GM12878 (cell line): ENCODE results near the gene FAM9C. TPM values are rescaled to one million over a fixed set of nuclear protein-coding genes. Genes with fewer than 3 reads are reported as not detected.

Experiments
- ATAC-seq: fragments of 200-7000 bp; cut with Tn5 transposase; 3 replicates; pipeline ENCODE4 v1.9.1; 2020; ENCODE audit warnings: mild to moderate bottlenecking, moderate library complexity
- BruUV-seq: library from RNA; stranded (reverse); fragments of 400-500 nt; replicated peaks from 2 replicates; lab custom pipeline; 2021; lab: Mats Ljungman, UMichigan
- CTCF ChIA-PET: fragments of 300-600 bp; sonication (Branson Sonifier 250); formaldehyde crosslinking; extraction: SDS; loops from one replicate; lab custom pipeline; 2021; ENCODE audit warnings: inconsistent platforms; lab: Yijun Ruan, JAX
- POLR2A ChIA-PET: fragments of 350-600 bp; formaldehyde crosslinking; extraction: SDS; loops from one replicate; lab custom pipeline; 2021; ENCODE audit warnings: inconsistent platforms; lab: Charles Lee
- RAD21 ChIA-PET: fragments of 300-600 bp; sonication (Branson Sonifier 250); formaldehyde crosslinking; loops from one replicate; lab custom pipeline; 2023; ENCODE audit warnings: antibody characterized with exemption; ENCODE audit not compliant: unreplicated experiment; lab: Charles Lee
- SMC1A ChIA-PET: fragments of 300-600 bp; sonication (Branson Sonifier 250); formaldehyde crosslinking; loops from one replicate; lab custom pipeline; 2023; ENCODE audit not compliant: unreplicated experiment, uncharacterized antibody; lab: Charles Lee
- DNase-seq: peaks from one replicate; pipeline ENCODE4 v3.0.0-alpha.2; 2011; ENCODE audit warnings: low read depth, low spot score
- FAIRE-seq: peaks from 3 replicates; lab custom pipeline; 2011; peaks lifted over from hg19 to GRCh38; lab: Jason Lieb, UNC
- H2AFZ ChIP-seq: 2 replicates; pipeline ENCODE4 v1.6.0; 2011; ENCODE audit warnings: low read depth, low read length, control low read depth; ENCODE audit not compliant: control insufficient read depth
- H3K27ac ChIP-seq: 2 replicates; pipeline ENCODE4 v1.5.1; 2011; ENCODE audit warnings: control low read depth; ENCODE audit not compliant: control insufficient read depth, insufficient read depth
- H3K27me3 ChIP-seq, 2 experiments: replicated peaks in 1 of 2; 2 replicates each; pipeline versions ENCODE4 v1.6.0 to v1.6.1; 2011; ENCODE audit warnings: low read length in 1 of 2; ENCODE audit not compliant: control insufficient read depth in 2 of 2, insufficient read depth in 2 of 2
- H3K36me3 ChIP-seq, 2 experiments: 2 replicates each; pipeline ENCODE4 v1.5.1; 2011; ENCODE audit warnings: low read length in 1 of 2; ENCODE audit not compliant: control insufficient read depth in 2 of 2, insufficient read depth in 2 of 2
- H3K4me1 ChIP-seq: 2 replicates; pipeline ENCODE4 v1.6.1; 2011; ENCODE audit warnings: mild to moderate bottlenecking, low read length, moderate library complexity, mixed read lengths; ENCODE audit not compliant: control insufficient read depth, insufficient read depth
- H3K4me2 ChIP-seq: 2 replicates; pipeline ENCODE4 v1.6.0; 2011; ENCODE audit warnings: control low read depth; ENCODE audit not compliant: control insufficient read depth, insufficient read depth
- H3K4me3 ChIP-seq: fragments of 200-600 bp; sonication (generic); 2 replicates; pipeline ENCODE4 v1.5.1; 2016
- H3K79me2 ChIP-seq: 2 replicates; pipeline ENCODE4 v1.6.0; 2011; ENCODE audit warnings: low read length; ENCODE audit not compliant: control insufficient read depth, insufficient read depth
- H3K9ac ChIP-seq: 2 replicates; pipeline ENCODE4 v1.8.0; 2011; ENCODE audit warnings: low read length, control low read depth, mixed read lengths; ENCODE audit not compliant: control insufficient read depth, insufficient read depth
- H3K9me3 ChIP-seq: replicated peaks from 3 replicates; pipeline ENCODE4 v1.5.1; 2011; ENCODE audit warnings: mild to moderate bottlenecking, low read length; ENCODE audit not compliant: control insufficient read depth, insufficient read depth
- H4K20me1 ChIP-seq: 2 replicates; pipeline ENCODE4 v1.6.0; 2011; ENCODE audit not compliant: control insufficient read depth, insufficient read depth
- BRCA1 ChIP-seq: IDR thresholded peaks from 2 replicates; pipeline ENCODE4 v1.6.1; 2011; ENCODE audit warnings: low read depth, low read length, improper control_type of control experiment
- E2F4 ChIP-seq: IDR thresholded peaks from 2 replicates; pipeline ENCODE4 v1.6.1; 2012; ENCODE audit warnings: low read depth, low read length, improper control_type of control experiment
- PKNOX1 ChIP-seq: fragments of 450-650 bp; IDR thresholded peaks from 2 replicates; pipeline ENCODE4 v1.6.1; 2016; ENCODE audit warnings: mild to moderate bottlenecking
- TAF1 ChIP-seq: IDR thresholded peaks from 2 replicates; pipeline ENCODE4 v1.6.1; 2011; ENCODE audit warnings: mild to moderate bottlenecking, low read depth, low read length, borderline replicate concordance
- WGBS: methylation state at CpG from one replicate; pipeline ENCODE4 v1.1.6; 2016; ENCODE audit warnings: low lambda C conversion rate; ENCODE audit not compliant: insufficient replicate concordance, insufficient coverage; ENCODE audit errors: missing lambda C conversion rate; 5-methylcytosine and 5-hydroxymethylcytosine counted together
- in situ Hi-C: fragments of 300-500 bp; cut with MboI; formaldehyde crosslinking; loops from 9 replicates; pipeline ENCODE4 v1.14.3; 2018; ENCODE audit warnings: mixed read lengths
- intact Hi-C: fragments of 100-400 bp; cut with micrococcal nuclease; formaldehyde crosslinking; loops from one replicate; pipeline ENCODE4 v1.14.2; 2022; ENCODE audit not compliant: unreplicated experiment
- polyA plus RNA-seq, 11 experiments: library from polyadenylated mRNA; depleted of rRNA in 4 of 11; unstranded in 6 of 11; stranded (reverse) in 5 of 11; fragments of >200 nt; fragmentation: Nextera tagmentation in 4 of 11; fragmentation: Illumina TruSeq in 1 of 11; extraction: Ambion mirVana in 4 of 11; extraction: Trizol in 1 of 11; gene quantifications; 1 replicate in 1 of 11; 2 replicates in 10 of 11; pipeline versions ENCODE4 v1.2.1 to v1.2.3, GENCODE V29; 2011 to 2016; ENCODE audit warnings: inconsistent platforms in 2 of 11, missing spikeins in 2 of 11, low read depth in 1 of 11
- total RNA-seq, 4 experiments: library from RNA; depleted of rRNA in 3 of 4; stranded (reverse); fragments of >200 nt in 3 of 4; fragmentation: Illumina TruSeq in 1 of 4; extraction: Trizol in 1 of 4; gene quantifications; 2 replicates each; pipeline versions ENCODE4 v1.2.1 to v1.2.3, GENCODE V29; 2013 to 2021

FAM9C gene
- total and polyA plus RNA-seq, 10 of the 15 experiments (the other 5 are each of a cell fraction or from before 2014, with no cell fraction given), result 0.01 to 0.03 TPM; not detected in 8

- Histone ChIP-seq H3K36me3 (no peaks in the 10 kb centered on the region), H3K4me1 (peaks cover 43% of the 10 kb centered on the region), H3K4me2 (no peak overlapping the region), H3K9me3 (no peaks in the 10 kb centered on the region), H2AFZ (no peak overlapping the region), H3K27ac (peak overlapping the region; percentile 33), H3K9ac (0 out of 2 replicates have a peak overlapping the region, but pooled peaks have one; percentile 0), H3K4me3 (no peak overlapping the region)
- ATAC-seq, result peak; percentile 50
- TF ChIP-seq TAF1, result no peak
- no peak for TF ChIP-seq E2F4
- 0 out of 2 replicates have a peak, but pooled peaks have one; percentile 14 for TF ChIP-seq BRCA1
- TF ChIP-seq PKNOX1, result peak; percentile 27; the same call in 1 of the 2 replicates
- TF ChIP-seq, all 136 proteins: peak for 2
- ChIA-PET RAD21 (interaction anchor here (0.8 to 9.9 kb wide), 18 partner anchors 10 to 231 kb away, joined by 3 to 81 read pairs (median 8); no protein-coding TSS in a partner anchor), CTCF (interaction anchor here (0.9 to 3.2 kb wide), 13 partner anchors 8 to 77 kb away, joined by 3 to 15 read pairs (median 4); no protein-coding TSS in a partner anchor), SMC1A (interaction anchor here (0.9 to 13.9 kb wide), 21 partner anchors 13 to 233 kb away, joined by 3 to 189 read pairs (median 7); no protein-coding TSS in a partner anchor), POLR2A (interaction anchor here (0.6 to 3.0 kb wide), 19 partner anchors 8 to 77 kb away, joined by 3 to 25 read pairs (median 5); no protein-coding TSS in a partner anchor)
- no TSS peak for BruUV-seq
- FAIRE-seq (no peak), DNase-seq (no peak)
- no peaks in the 10 kb centered on the region for H4K20me1 ChIP-seq
- intact Hi-C loops (loop anchor here (1.0 kb wide), 1 partner anchor 64 kb away; no protein-coding TSS in a partner anchor), in situ Hi-C loops (no loop called here)
- no peaks in the 10 kb centered on the region for H3K79me2 ChIP-seq
- no peaks in the 10 kb centered on the region for H3K27me3 ChIP-seq
- WGBS, result 89% methylated on average over 3 of the region's 3 CpGs
These were observed 20.9 kb downstream of the FAM9C start for GRCh38 chrX:13023567-13023966.
